Peyer's patch (tissue), 4 donors: ENCODE results near the gene GABBR2.

ENCODE experiments used
- POLR2A ChIP-seq, 2 donors: fragments of 450-650 bp; IDR thresholded peaks; one replicate each; pipeline ENCODE4 v1.5.1; 2017; ENCODE audit warnings: antibody characterized with exemption in 2 of 2, mild to moderate bottlenecking in 2 of 2, moderate library complexity in 2 of 2
- TF ChIP-seq, protein P1 (sequence below), 6 experiments: fragments of 450-650 bp in 4 of 6; fragments of 200-600 bp in 2 of 6; sonication (generic) in 1 of 6; IDR thresholded peaks; one replicate each; pipeline ENCODE4 v1.5.1; 2017 to 2019; ENCODE audit warnings: antibody characterized with exemption in 6 of 6, mild to moderate bottlenecking in 3 of 6, moderate library complexity in 1 of 6

DNA sequence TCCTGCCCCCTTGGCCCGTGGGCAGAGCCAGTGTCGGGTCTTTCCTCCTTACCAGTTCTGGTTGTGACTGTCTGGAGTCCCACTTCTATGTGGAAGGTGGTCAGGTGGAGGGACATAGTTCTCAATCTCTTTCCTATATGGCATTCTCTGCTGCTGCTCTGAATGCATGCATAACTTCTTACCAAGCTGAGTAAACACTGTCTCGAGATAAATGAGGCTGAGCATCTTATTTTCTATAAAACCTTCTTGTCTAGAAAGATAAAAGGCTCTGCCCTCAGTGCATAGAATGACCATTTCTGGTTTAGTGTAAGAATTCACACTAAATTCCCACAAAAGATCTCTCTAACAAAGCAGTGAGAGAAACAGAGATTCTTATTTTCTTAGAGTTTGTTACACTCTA lies 347.1 kb downstream of the GABBR2 start:
- TF ChIP-seq, protein P1, sequence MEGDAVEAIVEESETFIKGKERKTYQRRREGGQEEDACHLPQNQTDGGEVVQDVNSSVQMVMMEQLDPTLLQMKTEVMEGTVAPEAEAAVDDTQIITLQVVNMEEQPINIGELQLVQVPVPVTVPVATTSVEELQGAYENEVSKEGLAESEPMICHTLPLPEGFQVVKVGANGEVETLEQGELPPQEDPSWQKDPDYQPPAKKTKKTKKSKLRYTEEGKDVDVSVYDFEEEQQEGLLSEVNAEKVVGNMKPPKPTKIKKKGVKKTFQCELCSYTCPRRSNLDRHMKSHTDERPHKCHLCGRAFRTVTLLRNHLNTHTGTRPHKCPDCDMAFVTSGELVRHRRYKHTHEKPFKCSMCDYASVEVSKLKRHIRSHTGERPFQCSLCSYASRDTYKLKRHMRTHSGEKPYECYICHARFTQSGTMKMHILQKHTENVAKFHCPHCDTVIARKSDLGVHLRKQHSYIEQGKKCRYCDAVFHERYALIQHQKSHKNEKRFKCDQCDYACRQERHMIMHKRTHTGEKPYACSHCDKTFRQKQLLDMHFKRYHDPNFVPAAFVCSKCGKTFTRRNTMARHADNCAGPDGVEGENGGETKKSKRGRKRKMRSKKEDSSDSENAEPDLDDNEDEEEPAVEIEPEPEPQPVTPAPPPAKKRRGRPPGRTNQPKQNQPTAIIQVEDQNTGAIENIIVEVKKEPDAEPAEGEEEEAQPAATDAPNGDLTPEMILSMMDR (IDR thresholded peaks at IDR 0.05): no peak
- TF ChIP-seq POLR2A (IDR thresholded peaks at IDR 0.05): no peak
